Natural killer cell (primary cell): Measurements from ENCODE around the gene VSIG10L2. TPM values are rescaled to one million over a fixed set of nuclear protein-coding genes. Genes with fewer than 3 reads are reported as not detected.

Experiments used
- ATAC-seq, 3 donors: fragments of 150-1000 bp in 2 of 3; fragments of 200-7000 bp in 1 of 3; cut with Tn5 transposase; 1 replicate in 1 of 3; 2 replicates in 2 of 3; pipeline ENCODE4 v1.10.0; 2021; ENCODE audit warnings: mild to moderate bottlenecking in 2 of 3, moderate library complexity in 2 of 3
- DNase-seq, 2 donors: peaks; one replicate each; pipeline versions ENCODE4 v3.0.0 to v3.0.0-alpha.2; 2013 to 2021; ENCODE audit warnings: mixed read lengths in 1 of 2
- H3K27ac ChIP-seq: one replicate; pipeline ENCODE4 v1.5.1; 2013; ENCODE audit warnings: mild to moderate bottlenecking, low read length
- H3K27me3 ChIP-seq: one replicate; pipeline ENCODE4 v1.6.1; 2013; ENCODE audit warnings: low read length; ENCODE audit not compliant: control insufficient read depth, insufficient read depth
- H3K36me3 ChIP-seq: one replicate; pipeline ENCODE4 v1.6.1; 2013; ENCODE audit warnings: low read length; ENCODE audit not compliant: control insufficient read depth, insufficient read depth
- H3K4me1 ChIP-seq: one replicate; pipeline ENCODE4 v1.6.1; 2013; ENCODE audit warnings: low read length; ENCODE audit not compliant: control insufficient read depth, insufficient read depth
- H3K4me3 ChIP-seq: one replicate; pipeline ENCODE4 v1.5.1; 2013; ENCODE audit warnings: low read length
- H3K9me3 ChIP-seq: one replicate; pipeline ENCODE4 v1.6.1; 2013; ENCODE audit warnings: low read length; ENCODE audit not compliant: control insufficient read depth, insufficient read depth
- H3K27ac Mint-ChIP-seq, 2 donors: one replicate each; pipeline ENCODE4 v1.8.0; 2022; ENCODE audit warnings: mild to moderate bottlenecking in 2 of 2, mixed read lengths in 2 of 2, moderate library complexity in 1 of 2
- H3K27me3 Mint-ChIP-seq, 2 donors: one replicate each; pipeline ENCODE4 v1.8.0; 2022; ENCODE audit warnings: low read depth in 2 of 2, mixed read lengths in 2 of 2
- H3K36me3 Mint-ChIP-seq: one replicate; pipeline ENCODE4 v1.8.0; 2022; ENCODE audit warnings: mixed read lengths
- H3K4me1 Mint-ChIP-seq, 2 donors: one replicate each; pipeline ENCODE4 v1.8.0; 2022; ENCODE audit warnings: mixed read lengths in 2 of 2
- H3K4me3 Mint-ChIP-seq: one replicate; pipeline ENCODE4 v1.8.0; 2022; ENCODE audit warnings: mild to moderate bottlenecking, moderate library complexity, mixed read lengths
- H3K9me3 Mint-ChIP-seq, 2 donors: one replicate each; pipeline ENCODE4 v1.8.0; 2022; ENCODE audit warnings: mixed read lengths in 2 of 2
- WGBS: methylation state at CpG from one replicate; pipeline ENCODE4 v1.1.7; 2013; ENCODE audit warnings: missing lambda C conversion rate; ENCODE audit not compliant: insufficient coverage; 5-methylcytosine and 5-hydroxymethylcytosine counted together
- intact Hi-C: fragments of 100-400 bp; cut with micrococcal nuclease; formaldehyde crosslinking; loops from one replicate; pipeline ENCODE4 v1.14.2; 2022
- total RNA-seq, 4 donors: library from RNA; stranded (reverse); fragments of 120-200 nt in 1 of 4; gene quantifications; one replicate each; pipeline versions ENCODE4 v1.2.3 to v1.2.4, GENCODE V29; 2013 to 2022
- TF ChIP-seq, protein P1 (sequence below): fragments of 200-600 bp; IDR thresholded peaks from one replicate; pipeline ENCODE4 v1.8.0; 2022; ENCODE audit warnings: antibody characterized with exemption

Gene VSIG10L2
- total RNA-seq, 3 donors from 2014 or later (not counting 1 experiment from before 2014, with no cell fraction given) = not detected

GRCh38 chr11:125987066-125987641, 41.3 kb downstream of the VSIG10L2 start:
- Mint-ChIP-seq H3K27me3 (peaks cover 4 to 20% of the 10 kb centered on the region in 2 donors), H3K36me3 (no peaks in the 10 kb centered on the region), H3K9me3 (peaks cover 0 to 2% of the 10 kb centered on the region in 2 donors), H3K4me3 (no peak overlapping the region), H3K27ac (no peak overlapping the region), H3K4me1 (no peaks in the 10 kb centered on the region)
- intact Hi-C loops = no loop called here
- DNase-seq (no peak), ATAC-seq (no peak)
- Histone ChIP-seq H3K27me3 (no peaks in the 10 kb centered on the region), H3K27ac (no peak overlapping the region), H3K36me3 (no peaks in the 10 kb centered on the region), H3K4me3 (no peak overlapping the region), H3K9me3 (no peaks in the 10 kb centered on the region), H3K4me1 (no peaks in the 10 kb centered on the region)
- TF ChIP-seq, protein P1, sequence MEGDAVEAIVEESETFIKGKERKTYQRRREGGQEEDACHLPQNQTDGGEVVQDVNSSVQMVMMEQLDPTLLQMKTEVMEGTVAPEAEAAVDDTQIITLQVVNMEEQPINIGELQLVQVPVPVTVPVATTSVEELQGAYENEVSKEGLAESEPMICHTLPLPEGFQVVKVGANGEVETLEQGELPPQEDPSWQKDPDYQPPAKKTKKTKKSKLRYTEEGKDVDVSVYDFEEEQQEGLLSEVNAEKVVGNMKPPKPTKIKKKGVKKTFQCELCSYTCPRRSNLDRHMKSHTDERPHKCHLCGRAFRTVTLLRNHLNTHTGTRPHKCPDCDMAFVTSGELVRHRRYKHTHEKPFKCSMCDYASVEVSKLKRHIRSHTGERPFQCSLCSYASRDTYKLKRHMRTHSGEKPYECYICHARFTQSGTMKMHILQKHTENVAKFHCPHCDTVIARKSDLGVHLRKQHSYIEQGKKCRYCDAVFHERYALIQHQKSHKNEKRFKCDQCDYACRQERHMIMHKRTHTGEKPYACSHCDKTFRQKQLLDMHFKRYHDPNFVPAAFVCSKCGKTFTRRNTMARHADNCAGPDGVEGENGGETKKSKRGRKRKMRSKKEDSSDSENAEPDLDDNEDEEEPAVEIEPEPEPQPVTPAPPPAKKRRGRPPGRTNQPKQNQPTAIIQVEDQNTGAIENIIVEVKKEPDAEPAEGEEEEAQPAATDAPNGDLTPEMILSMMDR = no peak
- WGBS = 53% methylated on average over 3 of the region's 5 CpGs

- Histone ChIP-seq H3K4me3 (no peak overlapping the region), H3K9me3 (no peaks in the 10 kb centered on the region), H3K36me3 (no peaks in the 10 kb centered on the region), H3K4me1 (no peaks in the 10 kb centered on the region), H3K27me3 (no peaks in the 10 kb centered on the region), H3K27ac (no peak overlapping the region)
- TF ChIP-seq, protein P1 = no peak
- DNase-seq = no peak
- Mint-ChIP-seq H3K36me3 (no peaks in the 10 kb centered on the region), H3K4me3 (no peak overlapping the region), H3K4me1 (no peaks in the 10 kb centered on the region), H3K27ac (no peak overlapping the region), H3K27me3 (peaks cover 7 to 31% of the 10 kb centered on the region in 2 donors), H3K9me3 (peaks cover 0 to 2% of the 10 kb centered on the region in 2 donors)
- no peak for ATAC-seq
- WGBS = 82% methylated on average over 3 of the region's 3 CpGs
- intact Hi-C loops = no loop called here
These were observed 44.4 kb downstream of the VSIG10L2 start for GRCh38 chr11:125990244-125990643.

DNA sequence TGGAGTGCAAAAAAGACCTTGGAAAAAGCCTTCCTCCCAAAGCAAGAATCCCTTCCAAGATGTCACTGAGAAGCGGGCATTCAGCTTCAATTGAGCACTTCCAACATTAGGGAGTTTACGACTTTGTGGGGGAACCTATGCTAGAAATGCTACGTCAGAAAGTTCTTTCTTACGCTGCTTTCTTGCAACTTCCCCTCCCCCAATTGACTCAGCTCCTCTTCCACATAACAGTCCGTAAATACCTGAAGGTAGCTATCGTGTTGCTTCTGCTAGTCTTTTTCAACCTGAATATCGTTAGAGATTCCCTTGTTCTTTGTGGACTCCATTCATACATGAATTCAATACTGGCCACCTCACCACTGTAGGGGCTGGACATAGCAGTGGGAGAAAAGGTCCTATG, 47.0 kb downstream of the VSIG10L2 start:
- H3K4me1 ChIP-seq = no peaks in the 10 kb centered on the region
- Mint-ChIP-seq H3K27me3 (peaks cover 3 to 36% of the 10 kb centered on the region in 2 donors), H3K36me3 (no peaks in the 10 kb centered on the region), H3K27ac (no peak overlapping the region), H3K4me1 (no peaks in the 10 kb centered on the region), H3K9me3 (no peaks in the 10 kb centered on the region), H3K4me3 (no peak overlapping the region)
- no peak overlapping the region for H3K4me3 ChIP-seq
- H3K27ac ChIP-seq = no peak overlapping the region
- intact Hi-C loops = no loop called here
- DNase-seq = no peak
- no peaks in the 10 kb centered on the region for H3K9me3 ChIP-seq
- no peaks in the 10 kb centered on the region for H3K36me3 ChIP-seq
- TF ChIP-seq, protein P1 = no peak
- H3K27me3 ChIP-seq = no peaks in the 10 kb centered on the region
- WGBS = 81% methylated on average over 6 of the region's 7 CpGs
- no peak for ATAC-seq

- no peak overlapping the region for H3K27ac Mint-ChIP-seq
- peaks cover 3 to 36% of the 10 kb centered on the region in 2 donors for H3K27me3 Mint-ChIP-seq
- no peaks in the 10 kb centered on the region for H3K9me3 ChIP-seq
- WGBS = 100% methylated on average over 4 of the region's 5 CpGs
- no peak overlapping the region for H3K27ac ChIP-seq
- H3K9me3 Mint-ChIP-seq = no peaks in the 10 kb centered on the region
- no peak for DNase-seq
- no peak overlapping the region for H3K4me3 Mint-ChIP-seq
- TF ChIP-seq, protein P1 = no peak
- no peaks in the 10 kb centered on the region for H3K27me3 ChIP-seq
- H3K4me3 ChIP-seq = no peak overlapping the region
- ATAC-seq = no peak
- no peaks in the 10 kb centered on the region for H3K4me1 ChIP-seq
- intact Hi-C loops = no loop called here
- no peaks in the 10 kb centered on the region for H3K36me3 Mint-ChIP-seq
- no peaks in the 10 kb centered on the region for H3K4me1 Mint-ChIP-seq
- H3K36me3 ChIP-seq = no peaks in the 10 kb centered on the region
These were observed 48.7 kb downstream of the VSIG10L2 start for GRCh38 chr11:125994509-125994908.
